Activated CD4-positive, alpha-beta memory T cell treated with anti-CD3 and anti-CD28 coated beads for 36 hours (primary cell): Measurements from ENCODE around the gene CHD2. TPM values are rescaled to one million over a fixed set of nuclear protein-coding genes. Genes with fewer than 3 reads are reported as not detected.
A peak's percentile ranks its signal among the peaks of the same experiment; 100 is the strongest.

Experiments used
- CTCF ChIA-PET: fragments of 350-600 bp; sonication (Branson Sonifier 250); formaldehyde crosslinking; loops from one replicate; lab custom pipeline; 2021; ENCODE audit warnings: antibody characterized with exemption, inconsistent platforms; lab: Charles Lee
- POLR2A ChIA-PET: fragments of 350-600 bp; sonication (Branson Sonifier 250); formaldehyde crosslinking; loops from one replicate; lab custom pipeline; 2021; ENCODE audit warnings: antibody characterized with exemption; lab: Charles Lee
- DNase-seq: peaks from one replicate; pipeline ENCODE4 v3.0.0-alpha.2; 2020
- H3K27ac Mint-ChIP-seq: one replicate; pipeline ENCODE4 v1.8.0; 2021; ENCODE audit warnings: mixed read lengths
- H3K27me3 Mint-ChIP-seq: one replicate; pipeline ENCODE4 v1.8.0; 2021; ENCODE audit warnings: mixed read lengths
- H3K36me3 Mint-ChIP-seq: one replicate; pipeline ENCODE4 v1.8.0; 2021; ENCODE audit warnings: mixed read lengths
- H3K4me1 Mint-ChIP-seq: one replicate; pipeline ENCODE4 v1.8.0; 2021; ENCODE audit warnings: low read depth, mixed read lengths
- H3K4me3 Mint-ChIP-seq: one replicate; pipeline ENCODE4 v1.8.0; 2021; ENCODE audit warnings: mild to moderate bottlenecking, mixed read lengths
- H3K9me3 Mint-ChIP-seq: one replicate; pipeline ENCODE4 v1.8.0; 2021; ENCODE audit warnings: mixed read lengths
- intact Hi-C: fragments of 100-400 bp; cut with micrococcal nuclease; formaldehyde crosslinking; loops from one replicate; pipeline ENCODE4 v1.15.1; 2023
- total RNA-seq, 2 experiments: library from RNA; stranded (reverse); gene quantifications; one replicate each; pipeline ENCODE4 v1.2.3, GENCODE V29; 2021

The CHD2 gene
- total RNA-seq, 2 experiments from 2014 or later: 113 to 121 TPM

DNA sequence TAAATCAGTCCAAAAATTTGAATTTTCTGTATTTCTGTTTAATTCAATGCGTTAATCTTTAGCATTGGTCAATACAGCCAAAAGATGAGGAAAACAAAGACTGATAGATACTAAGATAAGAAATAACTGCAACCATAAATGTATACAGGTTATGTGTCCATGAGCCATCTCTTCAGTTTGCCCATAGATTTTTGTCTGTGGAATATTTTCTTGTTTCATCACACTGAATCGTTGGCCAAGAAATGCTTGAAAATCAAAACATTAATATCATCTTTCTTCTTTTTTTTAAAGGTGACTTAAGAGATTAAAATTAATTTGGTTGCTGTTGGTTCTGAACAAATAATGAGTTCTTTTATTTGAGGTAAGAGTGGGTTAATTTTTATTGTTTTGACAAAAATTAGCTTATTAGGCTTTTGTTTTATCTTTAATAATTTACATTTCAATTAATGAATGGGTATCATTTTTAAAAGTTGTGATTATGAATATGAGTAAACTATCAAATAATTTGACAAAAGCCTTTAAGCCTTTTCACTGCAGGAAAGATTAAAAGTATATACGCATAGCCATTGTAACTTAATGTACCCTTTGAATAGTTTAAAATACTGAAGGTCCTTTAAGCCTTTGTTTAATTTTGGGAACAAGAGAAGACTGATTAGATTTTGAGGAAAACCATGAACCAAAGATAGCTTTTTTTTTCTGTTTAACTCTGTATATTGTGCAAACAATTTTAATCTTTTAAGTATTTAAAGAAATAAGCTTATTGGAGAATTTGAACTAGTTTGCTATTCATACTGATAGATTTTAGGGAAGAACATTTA is 14.7 kb upstream of the CHD2 start:
- Mint-ChIP-seq H3K36me3 (peaks cover 62% of the 10 kb centered on the region), H3K27ac (peak overlapping the region; percentile 99), H3K4me1 (peaks cover 51% of the 10 kb centered on the region), H3K9me3 (no peaks in the 10 kb centered on the region), H3K27me3 (no peaks in the 10 kb centered on the region), H3K4me3 (peak overlapping the region; percentile 98)
- ChIA-PET POLR2A (interaction anchor here (0.6 to 18.2 kb wide), 10 partner anchors 9 to 229 kb away, joined by 3 to 733 read pairs (median 46); partner anchors contain the start of gene CHD2), CTCF (interaction anchor here (0.6 to 8.5 kb wide), 7 partner anchors 17 to 75 kb away, joined by 3 to 79 read pairs (median 4); partner anchors contain the start of gene CHD2)
- intact Hi-C loops: no loop called here
- DNase-seq: no peak

DNA sequence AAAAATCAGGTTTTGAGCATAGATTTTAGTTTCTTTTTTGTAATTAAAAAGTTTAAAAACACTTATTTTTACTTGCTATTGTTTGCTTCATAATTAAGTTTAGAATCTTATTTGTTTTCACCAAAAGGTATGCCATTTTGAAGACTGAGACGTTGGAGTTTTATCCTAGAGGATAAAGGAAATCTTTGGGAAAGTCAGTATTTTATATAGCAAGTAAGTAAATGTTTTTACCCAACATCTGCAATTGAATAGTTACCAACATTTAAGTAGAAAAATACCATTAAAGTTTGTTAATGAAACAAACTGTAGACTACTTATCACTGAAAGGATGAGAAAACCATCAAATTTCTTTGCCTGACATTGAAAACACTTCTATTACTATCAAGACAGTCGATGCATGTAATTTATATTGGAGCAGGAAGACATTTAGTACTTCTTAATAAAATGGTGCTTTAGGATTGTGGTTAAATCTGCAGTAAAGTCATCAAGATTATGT is 14.0 kb upstream of the CHD2 start:
- Mint-ChIP-seq H3K4me1 (peaks cover 51% of the 10 kb centered on the region), H3K36me3 (peaks cover 68% of the 10 kb centered on the region), H3K27me3 (no peaks in the 10 kb centered on the region), H3K9me3 (no peaks in the 10 kb centered on the region), H3K27ac (peak overlapping the region; percentile 99), H3K4me3 (peak overlapping the region; percentile 98)
- intact Hi-C loops: no loop called here
- DNase-seq: no peak
- ChIA-PET POLR2A (interaction anchor here (0.6 to 18.2 kb wide), 8 partner anchors 8 to 230 kb away, joined by 3 to 733 read pairs (median 104); partner anchors contain the start of gene CHD2), CTCF (interaction anchor here (1.0 to 8.5 kb wide), 4 partner anchors 16 to 89 kb away, joined by 3 to 79 read pairs (median 36); partner anchors contain the start of gene CHD2)

DNA sequence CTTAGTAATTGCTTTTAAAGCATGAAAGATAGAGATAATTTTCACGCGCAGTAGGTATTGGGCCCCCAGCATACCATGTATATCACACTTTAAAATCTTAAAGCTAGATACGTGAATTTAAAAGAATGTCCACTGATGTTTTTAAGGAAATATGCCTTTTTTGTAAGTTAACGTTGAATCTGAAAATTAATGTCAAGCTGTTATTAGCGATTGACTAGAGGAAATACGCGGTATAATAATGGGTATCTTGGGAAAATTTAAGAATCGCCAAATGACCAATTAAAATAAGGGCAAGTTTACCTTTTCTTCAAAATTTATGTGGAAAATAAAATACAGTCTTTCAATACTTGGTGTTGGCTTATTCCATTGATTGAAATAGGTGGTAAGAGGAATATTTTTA is 13.3 kb upstream of the CHD2 start:
- H3K9me3 Mint-ChIP-seq: no peaks in the 10 kb centered on the region
- intact Hi-C loops: loop anchor here (1.0 kb wide), 1 partner anchor 31 kb away; no protein-coding TSS in a partner anchor
- peak overlapping the region; percentile 99 for H3K27ac Mint-ChIP-seq
- peaks cover 51% of the 10 kb centered on the region for H3K4me1 Mint-ChIP-seq
- DNase-seq: no peak
- peak overlapping the region; percentile 98 for H3K4me3 Mint-ChIP-seq
- H3K36me3 Mint-ChIP-seq: peaks cover 74% of the 10 kb centered on the region
- CTCF ChIA-PET: interaction anchor here (0.9 to 8.5 kb wide), 5 partner anchors 15 to 89 kb away, joined by 3 to 79 read pairs (median 4); partner anchors contain the start of gene CHD2
- H3K27me3 Mint-ChIP-seq: no peaks in the 10 kb centered on the region
- POLR2A ChIA-PET: interaction anchor here (1.0 to 18.2 kb wide), 8 partner anchors 10 to 83 kb away, joined by 3 to 733 read pairs (median 26); partner anchors contain the start of gene CHD2

DNA sequence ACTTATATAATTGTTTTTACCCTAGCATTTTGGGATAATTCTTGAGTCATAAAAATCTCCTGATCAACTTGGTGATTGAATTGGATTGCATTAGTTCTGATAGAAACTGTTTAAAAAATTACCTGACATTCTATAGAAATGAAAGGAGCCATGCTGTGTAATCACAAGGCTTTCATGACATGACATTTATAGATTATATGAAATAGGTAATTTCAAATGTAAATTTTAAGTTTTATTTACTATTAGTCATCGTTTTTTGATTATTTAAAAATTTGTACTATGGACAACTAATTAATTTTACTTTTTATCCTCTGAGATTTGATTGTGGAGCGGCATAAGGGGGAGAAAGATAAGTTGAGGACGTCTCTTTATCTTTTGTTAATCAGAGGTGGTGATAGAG is 12.3 kb upstream of the CHD2 start:
- H3K9me3 Mint-ChIP-seq: no peaks in the 10 kb centered on the region
- peak overlapping the region; percentile 71 for H3K4me3 Mint-ChIP-seq
- intact Hi-C loops: loop anchor here (1.0 kb wide), 1 partner anchor 30 kb away; no protein-coding TSS in a partner anchor
- no peak for DNase-seq
- POLR2A ChIA-PET: interaction anchor here (1.1 to 18.2 kb wide), 7 partner anchors 9 to 79 kb away, joined by 3 to 733 read pairs (median 47); partner anchors contain the start of gene CHD2
- H3K27ac Mint-ChIP-seq: peak overlapping the region; percentile 86
- peaks cover 52% of the 10 kb centered on the region for H3K4me1 Mint-ChIP-seq
- H3K36me3 Mint-ChIP-seq: peaks cover 82% of the 10 kb centered on the region
- CTCF ChIA-PET: interaction anchor here (0.6 to 8.5 kb wide), 4 partner anchors 30 to 78 kb away, joined by 3 to 79 read pairs (median 4); no protein-coding TSS in a partner anchor
- no peaks in the 10 kb centered on the region for H3K27me3 Mint-ChIP-seq

DNA sequence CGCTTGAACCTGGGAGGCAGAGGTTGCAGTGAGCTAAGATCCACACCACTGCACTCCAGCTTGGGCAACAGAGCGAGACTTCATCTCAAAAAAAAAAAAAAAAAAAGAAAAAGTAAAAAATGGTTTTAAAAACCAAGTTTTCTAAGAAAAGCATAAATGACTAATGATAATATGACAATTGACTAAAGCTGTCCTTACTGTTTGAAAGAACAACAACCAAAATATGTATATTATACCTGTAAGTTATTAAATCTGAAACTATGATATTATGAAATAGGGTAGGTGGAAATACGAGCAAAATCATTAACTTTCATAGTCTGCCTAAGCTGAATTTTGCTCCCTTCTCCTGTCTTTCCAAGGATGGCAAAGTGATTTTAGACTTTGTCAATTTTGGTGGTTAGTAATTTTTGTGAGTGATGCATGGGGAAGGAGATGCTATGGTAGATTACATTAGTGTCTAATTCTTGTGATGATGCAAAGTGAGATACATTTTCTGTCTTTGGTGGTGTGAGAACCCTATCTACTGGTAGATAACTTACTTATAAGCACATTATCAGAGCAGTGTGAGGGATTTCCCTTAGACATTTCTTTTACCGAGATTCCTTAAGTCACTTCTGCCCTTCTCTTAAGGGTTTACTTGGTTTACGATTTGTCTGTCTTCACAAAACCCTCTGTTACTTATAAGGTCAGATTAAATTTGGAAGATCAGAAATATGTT is 10.6 kb upstream of the CHD2 start:
- H3K4me1 Mint-ChIP-seq: peaks cover 66% of the 10 kb centered on the region
- CTCF ChIA-PET: interaction anchor here (0.6 to 1.6 kb wide), 7 partner anchors 11 to 588 kb away, joined by 3 to 12 read pairs (median 5); partner anchors contain the start of gene CHD2
- no peaks in the 10 kb centered on the region for H3K9me3 Mint-ChIP-seq
- intact Hi-C loops: loop anchor here (1.0 kb wide), 2 partner anchors 11 to 15 kb away; partner anchors contain the start of gene CHD2
- POLR2A ChIA-PET: interaction anchor here (0.6 to 18.2 kb wide), 11 partner anchors 15 to 85 kb away, joined by 3 to 733 read pairs (median 6); partner anchors contain the start of gene CHD2
- H3K27me3 Mint-ChIP-seq: no peaks in the 10 kb centered on the region
- no peak for DNase-seq
- H3K4me3 Mint-ChIP-seq: peak overlapping the region; percentile 61
- H3K27ac Mint-ChIP-seq: peak overlapping the region; percentile 86
- H3K36me3 Mint-ChIP-seq: peaks cover 84% of the 10 kb centered on the region

DNA sequence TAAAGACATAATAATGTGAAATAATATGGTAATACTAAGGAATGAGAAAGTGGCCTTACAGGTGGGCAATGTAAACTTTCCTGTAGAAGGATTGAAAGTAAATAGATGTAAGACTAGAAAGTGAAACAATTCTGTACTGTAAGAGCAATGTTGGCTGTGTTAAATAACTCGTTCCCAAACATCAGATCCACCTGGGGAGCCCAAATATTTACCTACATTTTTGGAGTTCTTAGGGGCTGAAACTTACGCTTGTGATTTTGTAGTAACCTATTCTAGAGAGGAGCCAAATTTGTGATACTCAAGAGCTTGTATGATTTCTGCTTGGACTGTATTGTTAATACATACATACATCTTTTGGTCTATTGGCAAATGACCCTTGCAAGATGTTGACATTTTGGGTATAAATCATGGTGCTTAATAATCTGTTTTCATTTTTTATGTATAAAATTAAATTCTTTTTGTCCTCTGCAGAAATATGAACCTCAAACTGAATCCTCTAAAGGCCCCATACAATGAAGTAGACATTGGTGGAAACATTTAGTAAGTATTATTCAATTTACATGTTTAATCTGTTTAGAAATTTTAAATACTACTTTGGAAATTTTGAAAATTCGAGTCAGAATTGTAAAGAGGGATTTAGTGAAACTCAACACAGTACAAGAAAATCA is 8.5 kb upstream of the CHD2 start:
- intact Hi-C loops: no loop called here
- Mint-ChIP-seq H3K27me3 (no peaks in the 10 kb centered on the region), H3K4me3 (peak overlapping the region; percentile 62), H3K36me3 (peaks cover 78% of the 10 kb centered on the region), H3K27ac (peak overlapping the region; percentile 86), H3K9me3 (no peaks in the 10 kb centered on the region), H3K4me1 (peaks cover 77% of the 10 kb centered on the region)
- ChIA-PET CTCF (interaction anchor here (1.2 to 1.4 kb wide), 2 partner anchors 26 to 83 kb away, joined by 3 to 4 read pairs; no protein-coding TSS in a partner anchor), POLR2A (interaction anchor here (1.0 to 18.2 kb wide), 5 partner anchors 7 to 83 kb away, joined by 4 to 733 read pairs (median 21); partner anchors contain the start of gene CHD2)
- DNase-seq: no peak

DNA sequence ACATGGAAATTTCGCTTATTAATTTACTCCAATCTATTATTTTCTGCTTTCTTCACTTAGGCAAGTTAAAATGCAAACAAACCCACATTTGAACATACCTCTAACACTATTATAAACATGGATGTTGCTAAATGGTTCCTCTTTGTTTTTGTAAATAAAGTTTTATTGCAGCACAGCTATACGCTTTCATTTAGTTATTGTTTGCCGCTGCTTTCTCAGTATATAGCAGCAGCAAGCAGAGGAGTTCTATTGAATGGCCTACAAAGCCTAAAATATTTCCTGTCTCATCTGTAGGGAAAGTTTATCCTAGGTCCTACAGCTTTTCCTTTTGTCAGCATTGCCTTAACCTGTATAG is 7.9 kb upstream of the CHD2 start:
- Mint-ChIP-seq H3K36me3 (peaks cover 78% of the 10 kb centered on the region), H3K27me3 (no peaks in the 10 kb centered on the region), H3K4me3 (no peak overlapping the region), H3K27ac (peak overlapping the region; percentile 62), H3K4me1 (peaks cover 77% of the 10 kb centered on the region), H3K9me3 (no peaks in the 10 kb centered on the region)
- intact Hi-C loops: no loop called here
- DNase-seq: no peak
- ChIA-PET CTCF (interaction anchor here (1.2 to 1.4 kb wide), 2 partner anchors 25 to 83 kb away, joined by 3 to 4 read pairs; no protein-coding TSS in a partner anchor), POLR2A (interaction anchor here (2.0 to 18.2 kb wide), 4 partner anchors 7 to 83 kb away, joined by 11 to 733 read pairs (median 21); partner anchors contain the start of gene CHD2)

DNA sequence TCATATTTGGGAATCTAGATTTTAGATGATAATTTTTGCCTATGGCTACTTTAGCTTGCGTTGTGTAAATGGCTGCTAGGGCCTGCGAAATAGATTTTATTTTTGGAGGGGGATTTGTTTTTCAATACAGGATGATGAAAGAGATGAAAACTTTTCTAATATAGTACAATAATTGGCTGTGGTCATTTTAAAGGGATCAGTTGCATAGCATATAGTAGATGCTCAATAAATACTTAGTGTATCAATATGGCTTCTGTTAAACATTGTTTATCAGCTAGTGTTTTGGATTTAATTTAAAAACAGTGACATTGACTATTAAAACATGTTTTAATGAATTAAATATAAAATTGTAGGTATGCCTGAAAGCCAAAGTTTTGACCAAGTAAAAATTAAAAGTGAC is 6.9 kb upstream of the CHD2 start:
- DNase-seq: no peak
- H3K36me3 Mint-ChIP-seq: peaks cover 77% of the 10 kb centered on the region
- ChIA-PET CTCF (interaction anchor here (1.2 to 2.7 kb wide), 3 partner anchors 24 to 89 kb away, joined by 3 to 12 read pairs (median 4); no protein-coding TSS in a partner anchor), POLR2A (interaction anchor here (0.8 to 18.2 kb wide), 5 partner anchors 8 to 84 kb away, joined by 3 to 733 read pairs (median 21); partner anchors contain the start of gene CHD2)
- H3K27ac Mint-ChIP-seq: peak overlapping the region; percentile 84
- peaks cover 79% of the 10 kb centered on the region for H3K4me1 Mint-ChIP-seq
- H3K9me3 Mint-ChIP-seq: no peaks in the 10 kb centered on the region
- no peak overlapping the region for H3K4me3 Mint-ChIP-seq
- H3K27me3 Mint-ChIP-seq: no peaks in the 10 kb centered on the region
- intact Hi-C loops: no loop called here

DNA sequence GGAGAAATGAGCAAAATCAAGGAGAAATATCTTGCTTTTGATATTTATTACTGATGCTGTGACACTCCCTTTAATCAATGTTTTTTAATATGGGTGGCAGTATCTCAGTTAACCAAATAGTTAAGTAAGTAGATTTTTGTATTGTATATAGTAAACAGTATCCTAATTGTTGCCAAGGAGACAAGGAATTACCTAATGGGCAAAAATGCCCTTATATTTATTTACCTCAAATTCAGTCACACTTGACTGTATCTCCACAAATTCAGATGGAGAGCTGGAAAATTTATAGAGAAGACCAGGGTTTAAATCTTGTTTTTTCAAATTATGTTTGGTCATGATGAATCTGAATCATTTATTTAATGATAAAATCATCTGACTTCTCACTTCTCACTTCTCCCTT is 3.6 kb upstream of the CHD2 start:
- no peak for DNase-seq

DNA sequence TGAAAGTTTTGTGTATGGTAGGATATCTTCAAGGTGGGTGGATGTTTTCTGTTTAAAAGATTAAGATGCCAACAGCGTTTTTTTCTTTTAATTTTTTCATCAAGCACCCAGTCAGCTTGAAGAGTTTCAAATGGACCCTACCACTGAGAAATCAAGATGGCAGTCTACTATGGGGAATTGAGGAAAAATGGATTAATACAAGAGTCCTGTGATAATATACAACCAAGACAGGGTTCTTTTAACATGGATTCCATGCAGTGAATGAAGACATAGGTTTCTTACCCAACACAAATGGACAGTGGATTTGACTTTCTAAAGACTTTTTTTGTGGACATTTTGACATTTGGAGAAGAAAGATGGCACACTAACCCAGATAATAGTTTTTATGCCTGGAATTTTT is 2.5 kb upstream of the CHD2 start:
- H3K4me3 Mint-ChIP-seq: peak overlapping the region; percentile 45
- DNase-seq: no peak
- POLR2A ChIA-PET: interaction anchor here (0.8 to 2.0 kb wide), 4 partner anchors 10 to 15 kb away, joined by 3 to 18 read pairs (median 4); no protein-coding TSS in a partner anchor
- intact Hi-C loops: no loop called here
- CTCF ChIA-PET: interaction anchor here (1.2 to 3.0 kb wide), 3 partner anchors 20 to 100 kb away, joined by 5 to 14 read pairs (median 6); no protein-coding TSS in a partner anchor
- H3K27ac Mint-ChIP-seq: peak overlapping the region; percentile 62
- H3K36me3 Mint-ChIP-seq: peaks cover 78% of the 10 kb centered on the region
- peaks cover 60% of the 10 kb centered on the region for H3K4me1 Mint-ChIP-seq
- peaks cover 7% of the 10 kb centered on the region for H3K9me3 Mint-ChIP-seq
- H3K27me3 Mint-ChIP-seq: no peaks in the 10 kb centered on the region

More for the DNA sequence above, 3.6 kb upstream of the CHD2 start:
- Mint-ChIP-seq H3K27me3 (no peaks in the 10 kb centered on the region), H3K9me3 (peaks cover 7% of the 10 kb centered on the region), H3K4me3 (peak overlapping the region; percentile 18), H3K27ac (peak overlapping the region; percentile 62), H3K4me1 (peaks cover 69% of the 10 kb centered on the region), H3K36me3 (peaks cover 77% of the 10 kb centered on the region)
- intact Hi-C loops: no loop called here
- CTCF ChIA-PET: interaction anchor here (1.0 to 3.0 kb wide), 6 partner anchors 11 to 87 kb away, joined by 3 to 14 read pairs (median 6); no protein-coding TSS in a partner anchor
- POLR2A ChIA-PET: interaction anchor here (0.6 to 18.2 kb wide), 9 partner anchors 8 to 87 kb away, joined by 3 to 733 read pairs (median 6); partner anchors contain the start of gene CHD2
